ENCODE measurements around the gene SLC31A1.

Gene SLC31A1

DNA sequence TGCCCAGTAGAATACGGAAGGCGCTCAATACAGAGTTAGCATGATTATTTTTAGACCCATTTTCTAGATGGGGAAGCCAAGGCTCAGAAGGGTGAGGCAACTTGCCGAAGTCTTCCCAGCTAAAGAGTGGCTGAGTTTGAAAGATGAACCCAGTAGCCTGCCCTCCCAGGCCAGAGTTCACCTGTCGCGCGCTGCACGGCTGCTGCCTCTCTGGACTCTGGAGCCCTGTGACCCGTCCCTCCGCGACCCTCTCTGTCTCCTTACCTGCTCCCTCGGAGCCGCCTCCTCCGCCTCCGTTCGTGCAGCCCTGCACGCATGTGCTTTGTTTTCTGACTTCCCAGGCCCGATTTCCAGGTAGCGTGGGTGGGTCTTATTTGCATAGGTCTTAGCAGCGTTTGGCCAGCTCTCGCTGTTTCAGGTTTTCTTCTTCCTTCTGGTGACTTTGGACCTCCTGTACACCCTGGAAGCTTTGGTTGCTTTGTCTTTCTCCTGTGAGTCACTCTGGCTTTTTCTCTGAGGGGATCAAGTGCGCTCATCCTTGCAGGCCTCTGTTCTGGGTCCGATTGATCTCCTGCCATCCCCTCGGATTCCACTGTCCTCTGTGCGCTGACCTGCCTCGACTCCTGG lies 81.6 kb downstream of the SLC31A1 start, which contains the start of gene RNF183:
Gene RNF183, minus strand, starts transcription at position 585 of the 627 bp plus-strand sequence. CDS start 5,192 bp downstream, outside the sequence.
- DNase-seq (ENCODE audit: low read depth) = no peak

DNA sequence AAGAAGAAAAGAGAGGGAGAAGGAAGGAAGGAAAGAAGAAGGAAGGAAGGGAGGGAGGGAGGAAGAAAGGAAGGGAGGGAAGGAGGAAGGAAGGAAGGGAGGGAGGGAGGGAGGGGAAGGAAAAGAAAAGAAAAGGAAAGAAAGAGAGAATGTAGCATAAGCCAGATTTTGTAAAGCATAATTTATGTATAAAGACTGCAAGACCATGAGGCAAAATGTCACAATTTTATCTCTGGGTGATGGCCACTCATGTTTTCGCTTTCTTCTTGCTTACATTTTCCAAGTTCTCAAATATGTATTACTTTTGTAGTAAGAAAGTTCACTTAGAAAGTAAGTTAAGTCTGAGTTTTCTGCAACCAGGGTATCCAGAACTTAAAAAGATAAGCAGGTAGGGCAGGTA lies 85.2 kb downstream of the SLC31A1 start:
- no peak for DNase-seq (ENCODE audit: low read depth)

- DNase-seq (ENCODE audit: low read depth) = no peak
Measured at GRCh38 chr9:113307396-113307975, 86.1 kb downstream of the SLC31A1 start.

DNA sequence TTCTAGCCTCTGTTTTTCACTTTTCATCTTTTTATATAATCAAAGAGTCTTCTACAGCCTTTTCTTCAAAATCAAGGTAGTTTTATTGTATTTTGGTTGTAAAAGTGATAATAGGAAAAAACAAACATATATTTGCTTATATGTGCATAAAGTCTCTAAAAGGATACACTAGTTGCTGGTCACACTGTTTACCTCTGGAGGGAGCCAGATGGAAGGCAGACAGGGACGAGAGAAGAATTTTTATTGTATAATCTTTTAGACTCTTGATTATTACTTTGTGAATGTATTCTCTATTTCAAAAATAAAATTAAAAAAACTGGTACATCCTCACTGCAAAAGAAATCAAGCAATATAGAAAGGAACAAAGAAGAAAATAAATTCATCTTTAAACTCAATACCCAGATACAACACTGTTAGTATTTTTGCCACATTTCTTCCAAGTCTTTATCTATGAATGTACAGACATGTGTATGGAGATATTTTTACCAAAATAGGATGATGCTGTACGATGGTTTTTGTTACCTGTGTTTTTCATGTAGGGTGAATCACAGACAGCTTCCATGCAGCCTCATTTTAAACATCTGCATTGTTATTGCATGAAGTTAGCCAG lies 88.0 kb downstream of the SLC31A1 start:
- DNase-seq (ENCODE audit: low read depth) = no peak

- DNase-seq (ENCODE audit: low read depth) = no peak
Measured at GRCh38 chr9:113310538-113310937, 89.2 kb downstream of the SLC31A1 start.

- DNase-seq (ENCODE audit: low read depth) = no peak
Measured at GRCh38 chr9:113311961-113312360, 90.6 kb downstream of the SLC31A1 start.

GRCh38 chr9:113313261-113313660 lies 91.9 kb downstream of the SLC31A1 start:
- DNase-seq (ENCODE audit: low read depth) = no peak

All from activated T-helper 9 cell treated with anti-CD3 and anti-CD28 coated beads, Interleukin-2, amount 50 U/mL, for 16 hours (primary cell).